Activated T-helper 1 cell treated with Interleukin-2 at 50 U/mL for 16 hours (primary cell): ENCODE data around the gene SF3A2.

Experiments used
- DNase-seq: peaks from one replicate; pipeline ENCODE4 v3.0.0-alpha.2; 2020; ENCODE audit warnings: low read depth

SF3A2 gene

DNA sequence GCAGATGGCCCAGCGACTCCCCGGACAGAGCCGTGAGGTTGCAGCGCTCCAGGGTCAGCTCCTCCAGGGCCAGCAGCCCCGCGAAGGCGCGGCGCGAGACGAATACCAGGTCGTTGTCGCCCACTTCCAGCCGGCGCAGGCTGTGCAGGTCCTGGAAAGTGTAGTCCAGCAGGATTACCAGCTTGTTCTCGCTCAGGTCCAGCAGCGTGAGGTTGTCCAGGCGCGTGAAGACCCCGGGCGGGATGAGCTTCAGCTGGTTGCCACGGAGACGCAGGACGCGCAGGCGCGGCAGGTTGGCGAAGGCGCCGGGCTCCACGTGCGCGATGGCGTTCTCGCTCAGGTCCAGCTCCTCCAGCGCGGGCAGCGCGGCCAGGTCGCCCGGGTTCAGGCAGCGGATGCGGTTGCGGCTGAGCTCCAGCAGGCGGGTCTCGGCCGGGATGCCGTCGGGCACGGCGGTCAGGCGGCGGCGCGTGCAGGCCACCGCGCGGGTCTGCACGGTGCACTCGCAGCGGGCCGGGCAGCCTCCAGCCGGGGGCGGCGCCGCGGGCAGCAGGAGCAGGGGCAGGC is 54.6 kb downstream of the SF3A2 start:
- DNase-seq: no peak

DNA sequence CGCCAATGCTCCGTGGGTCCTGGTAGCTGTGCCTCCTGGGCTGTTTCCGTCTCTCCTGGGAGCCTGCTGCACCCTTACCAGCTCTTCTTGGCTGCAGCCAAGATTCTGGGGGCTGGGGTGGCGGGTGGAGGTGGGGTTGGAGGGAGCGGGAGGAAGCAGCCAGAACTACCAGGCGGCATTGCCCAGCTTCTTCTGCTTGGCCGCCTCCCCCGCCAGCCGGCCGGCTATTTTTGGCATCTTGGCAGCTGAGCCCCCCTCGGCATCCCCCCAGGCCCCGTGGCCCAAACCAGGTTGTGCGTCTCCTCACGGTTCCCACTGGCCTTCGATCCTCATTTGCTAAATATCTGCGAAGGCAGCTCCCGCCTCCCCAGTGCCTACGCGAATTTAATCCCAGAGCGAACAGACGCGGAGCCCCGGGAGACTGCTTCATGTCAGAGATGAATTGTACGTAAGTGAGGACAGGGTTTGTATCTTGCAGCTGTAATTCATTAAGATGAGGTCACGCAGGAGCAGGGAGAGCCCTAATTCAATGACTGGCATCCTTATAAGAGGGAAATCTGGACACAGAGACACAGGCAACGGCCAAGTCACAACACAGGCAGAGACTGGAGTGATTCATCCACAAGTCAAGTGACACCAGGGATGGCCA is 58.2 kb downstream of the SF3A2 start:
- DNase-seq: no peak

DNA sequence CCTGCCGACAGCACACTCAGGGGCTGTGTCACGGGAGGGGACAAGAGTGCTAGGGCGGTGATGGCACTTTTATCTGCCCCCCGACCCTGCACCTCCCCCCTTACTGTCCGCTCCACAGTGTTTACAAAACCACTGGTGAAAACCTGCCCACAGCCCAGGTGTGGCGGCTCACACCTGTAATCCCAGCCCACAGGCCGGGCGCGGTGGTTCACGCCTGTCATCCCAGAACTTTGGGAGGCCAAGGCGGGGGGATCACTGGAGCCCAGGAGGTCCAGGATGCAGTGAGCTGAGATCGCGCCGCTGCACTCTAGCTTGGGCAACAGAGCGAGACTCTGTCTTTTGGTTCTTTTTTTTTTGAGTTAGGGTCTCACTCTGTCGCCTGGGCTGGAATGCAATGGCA is 59.5 kb downstream of the SF3A2 start:
- no peak for DNase-seq
